ENCODE measurements around the gene NR2F1.

The NR2F1 gene

DNA sequence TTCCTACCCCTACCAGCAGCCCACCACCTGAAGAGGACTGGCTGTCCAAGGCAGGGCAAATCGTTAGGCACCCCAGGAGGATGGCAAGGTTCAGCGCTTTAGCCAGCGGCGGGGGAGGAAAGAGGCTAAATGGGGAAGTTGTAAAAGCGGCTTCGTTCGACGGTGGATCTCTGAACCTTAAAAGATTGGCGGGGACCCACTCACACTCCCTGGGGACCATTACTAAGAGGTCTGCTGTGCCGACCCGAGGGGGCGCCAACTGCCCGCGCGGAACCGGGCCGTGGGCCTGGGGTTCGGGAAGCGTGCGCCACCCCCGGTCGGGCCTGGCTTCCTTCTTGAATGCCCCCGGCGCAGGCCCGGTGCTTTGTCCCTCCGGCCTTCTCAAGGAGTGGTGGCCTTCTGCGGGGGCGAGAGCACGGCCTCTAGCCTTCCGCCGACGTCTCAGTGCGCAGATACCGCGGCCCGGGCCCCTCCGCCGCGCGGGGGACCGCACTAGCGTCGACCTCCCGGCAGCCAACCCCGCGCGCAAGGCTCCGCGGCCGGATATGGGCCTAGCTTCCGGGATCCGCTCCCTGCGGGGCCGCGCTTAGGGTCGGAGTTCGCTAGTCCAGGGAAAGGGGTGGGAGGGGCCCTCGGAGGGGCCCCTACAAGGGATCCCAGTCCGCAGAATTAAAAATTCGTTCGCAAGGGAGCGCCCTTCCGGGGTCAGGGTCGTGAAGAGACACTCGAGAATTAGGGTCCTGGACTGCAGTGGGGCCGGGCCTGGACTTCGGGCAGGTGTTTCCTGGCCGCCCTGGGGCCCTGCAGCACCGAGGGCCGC lies 12.5 kb upstream of the NR2F1 start:
- no peak overlapping the region for H3K4me3 ChIP-seq (ENCODE audit: low read length)
- TF ChIP-seq CTCF (conservative IDR thresholded peaks at IDR 0.05; ENCODE audit: low read length) = no peak

DNA sequence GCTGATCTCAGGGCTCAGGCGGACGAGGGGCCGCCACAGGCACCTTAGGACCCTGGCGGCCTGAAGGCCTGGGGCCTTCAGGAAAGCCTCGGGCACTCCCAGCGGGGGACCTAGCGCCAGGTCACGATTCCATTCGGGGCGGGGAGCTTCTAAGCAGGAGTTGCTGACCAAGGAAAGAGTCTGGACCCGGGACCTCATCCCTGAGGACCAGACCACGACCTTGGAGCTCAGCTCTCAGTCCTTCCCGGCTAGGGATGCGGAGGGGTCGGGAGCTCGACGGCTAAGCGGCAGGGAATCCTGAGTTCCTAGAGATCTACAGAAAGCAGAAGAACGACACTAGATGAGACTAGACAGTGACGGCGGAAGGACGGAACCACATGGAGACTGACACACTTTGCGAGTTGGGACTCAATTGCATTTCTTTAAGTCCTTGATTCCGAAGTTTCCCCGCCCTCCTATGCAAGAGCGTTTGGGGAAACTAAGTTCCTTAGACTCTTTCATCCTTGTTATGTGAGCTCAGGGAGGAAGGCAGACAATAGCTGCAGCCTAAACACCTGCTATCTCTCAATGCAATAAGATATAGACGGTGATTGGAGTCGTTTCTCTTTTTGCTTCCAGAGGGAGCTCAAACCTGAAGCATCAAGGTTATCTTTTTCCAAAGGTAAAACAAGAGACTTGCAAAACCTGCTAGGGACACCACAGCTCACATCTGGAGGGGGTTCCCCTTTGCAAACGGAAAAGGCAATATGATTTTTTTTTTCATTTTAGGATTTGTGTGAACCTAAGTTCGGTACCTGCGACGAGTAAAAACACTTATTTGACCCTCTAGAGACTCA lies 11.7 kb upstream of the NR2F1 start:
- TF ChIP-seq CTCF (conservative IDR thresholded peaks at IDR 0.05; ENCODE audit: low read length) = no peak
- no peak for DNase-seq (ENCODE audit: low read depth)
- H3K4me3 ChIP-seq (ENCODE audit: low read length) = no peak overlapping the region

More for the DNA sequence above, 12.5 kb upstream of the NR2F1 start:
- DNase-seq (ENCODE audit: low read depth) = no peak

DNA sequence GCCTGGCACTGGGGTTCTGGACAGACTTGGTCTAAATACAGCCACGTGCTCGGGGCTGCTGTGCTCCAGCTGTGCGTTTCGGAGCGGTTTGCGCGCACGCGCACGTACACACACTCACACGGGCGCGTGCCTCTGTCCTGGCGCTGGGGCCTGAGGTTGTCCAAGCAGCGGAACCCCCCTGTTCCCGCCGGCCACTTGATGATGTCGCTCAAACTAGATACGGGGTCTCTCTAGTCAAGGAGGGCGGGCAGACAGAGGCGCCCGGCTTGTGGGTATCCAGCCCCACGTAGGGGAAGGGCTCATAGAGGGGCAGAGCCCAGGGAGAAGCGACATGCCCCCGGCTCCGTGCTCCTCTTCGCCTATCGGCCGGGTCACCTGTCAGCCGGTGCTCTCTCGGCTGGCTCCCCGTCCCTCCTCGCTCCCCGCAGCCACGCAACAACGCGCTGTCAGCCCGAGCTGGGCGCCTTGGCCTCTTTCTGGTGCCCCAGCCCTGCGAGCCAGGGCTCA lies 10.9 kb upstream of the NR2F1 start:
- TF ChIP-seq CTCF (conservative IDR thresholded peaks at IDR 0.05; ENCODE audit: low read length) = no peak
- peak overlapping the region; percentile 49 for H3K4me3 ChIP-seq (ENCODE audit: low read length)
- DNase-seq (ENCODE audit: low read depth) = peak; percentile 18

- H3K4me3 ChIP-seq (ENCODE audit: low read length) = peak overlapping the region; percentile 49
- peak; percentile 52 for DNase-seq (ENCODE audit: low read depth)
- TF ChIP-seq CTCF (conservative IDR thresholded peaks at IDR 0.05; ENCODE audit: low read length) = no peak
Measured at GRCh38 chr5:93572608-93573353, 10.2 kb upstream of the NR2F1 start.

- no peak for TF ChIP-seq CTCF (conservative IDR thresholded peaks at IDR 0.05; ENCODE audit: low read length)
- no peak for DNase-seq (ENCODE audit: low read depth)
- no peak overlapping the region for H3K4me3 ChIP-seq (ENCODE audit: low read length)
Measured at GRCh38 chr5:93573354-93574351, 9.4 kb upstream of the NR2F1 start.

Measured in AG10803 (cell line).